Endothelial cell (in vitro differentiated cells): Measurements from ENCODE around the gene MDFIC2. TPM values are rescaled to one million over a fixed set of nuclear protein-coding genes. Genes with fewer than 3 reads are reported as not detected.
"Not testable (repeated sequence)": the region's sequence is repeated elsewhere in the genome, so short reads cannot be mapped to it uniquely, and the experiment has no call there.

ENCODE experiments used
- DNase-seq: peaks from one replicate; pipeline ENCODE4 v3.0.0; 2021; ENCODE audit warnings: low spot score
- H3K27ac Mint-ChIP-seq: one replicate; pipeline ENCODE4 v1.8.0; 2021; ENCODE audit warnings: mixed read lengths, inconsistent platforms; ENCODE audit not compliant: unreplicated experiment
- H3K27me3 Mint-ChIP-seq: one replicate; pipeline ENCODE4 v1.8.0; 2021; ENCODE audit warnings: mild to moderate bottlenecking, moderate library complexity, mixed read lengths, inconsistent platforms; ENCODE audit not compliant: unreplicated experiment
- H3K36me3 Mint-ChIP-seq: one replicate; pipeline ENCODE4 v1.8.0; 2021; ENCODE audit warnings: mild to moderate bottlenecking, low read depth, mixed read lengths, inconsistent platforms; ENCODE audit not compliant: unreplicated experiment
- H3K4me1 Mint-ChIP-seq: one replicate; pipeline ENCODE4 v1.8.0; 2021; ENCODE audit warnings: mild to moderate bottlenecking, mixed read lengths, inconsistent platforms; ENCODE audit not compliant: unreplicated experiment
- H3K4me3 Mint-ChIP-seq: one replicate; pipeline ENCODE4 v1.8.0; 2021; ENCODE audit warnings: mild to moderate bottlenecking, mixed read lengths, inconsistent platforms; ENCODE audit not compliant: unreplicated experiment
- H3K9me3 Mint-ChIP-seq: one replicate; pipeline ENCODE4 v1.8.0; 2021; ENCODE audit warnings: mixed read lengths, inconsistent platforms; ENCODE audit not compliant: unreplicated experiment
- CTCF ChIP-seq: fragments of 200-600 bp; sonication (generic); IDR thresholded peaks from one replicate; pipeline ENCODE4 v1.5.0; 2021; ENCODE audit warnings: antibody characterized with exemption; ENCODE audit not compliant: unreplicated experiment
- total RNA-seq: library from RNA; stranded (reverse); fragmentation: NEBNext Ultra II Directional; extraction: Animal tissue kit (Norgen Biotek cat#: 25700); gene quantifications from one replicate; pipeline ENCODE4 v1.2.1, GENCODE V29; 2021; ENCODE audit not compliant: unreplicated experiment

Gene MDFIC2
- total RNA-seq, 1 donor from 2014 or later, result not detected

- H3K27ac Mint-ChIP-seq, result no peak overlapping the region
- H3K36me3 Mint-ChIP-seq, result no peaks in the 10 kb centered on the region
- no peaks in the 10 kb centered on the region for H3K27me3 Mint-ChIP-seq
- H3K9me3 Mint-ChIP-seq, result no peaks in the 10 kb centered on the region
- no peak for DNase-seq
- no peaks in the 10 kb centered on the region for H3K4me1 Mint-ChIP-seq
- no peak overlapping the region for H3K4me3 Mint-ChIP-seq
- no peak for TF ChIP-seq CTCF
These were observed 29.7 kb upstream of the MDFIC2 start for GRCh38 chr3:70342149-70342548.

GRCh38 chr3:70336885-70337284, 24.4 kb upstream of the MDFIC2 start:
- not testable (repeated sequence) for H3K36me3 Mint-ChIP-seq, H3K27ac Mint-ChIP-seq, H3K27me3 Mint-ChIP-seq, DNase-seq, H3K9me3 Mint-ChIP-seq, H3K4me1 Mint-ChIP-seq, H3K4me3 Mint-ChIP-seq

GRCh38 chr3:70333080-70333479, 20.6 kb upstream of the MDFIC2 start:
- Mint-ChIP-seq H3K9me3 (no peaks in the 10 kb centered on the region), H3K4me1 (no peaks in the 10 kb centered on the region), H3K27me3 (no peaks in the 10 kb centered on the region), H3K4me3 (no peak overlapping the region), H3K36me3 (no peaks in the 10 kb centered on the region), H3K27ac (no peak overlapping the region)
- no peak for DNase-seq
- TF ChIP-seq CTCF, result no peak

GRCh38 chr3:70315021-70315420, 2.6 kb upstream of the MDFIC2 start:
- H3K9me3 Mint-ChIP-seq, result no peaks in the 10 kb centered on the region
- no peak for TF ChIP-seq CTCF
- no peak overlapping the region for H3K27ac Mint-ChIP-seq
- no peak overlapping the region for H3K4me3 Mint-ChIP-seq
- no peaks in the 10 kb centered on the region for H3K36me3 Mint-ChIP-seq
- no peaks in the 10 kb centered on the region for H3K27me3 Mint-ChIP-seq
- H3K4me1 Mint-ChIP-seq, result no peaks in the 10 kb centered on the region
- DNase-seq, result no peak

- DNase-seq, result no peak
- TF ChIP-seq CTCF, result no peak
- Mint-ChIP-seq H3K36me3 (no peaks in the 10 kb centered on the region), H3K4me1 (no peaks in the 10 kb centered on the region), H3K27me3 (no peaks in the 10 kb centered on the region), H3K27ac (no peak overlapping the region), H3K4me3 (no peak overlapping the region), H3K9me3 (no peaks in the 10 kb centered on the region)
These were observed 1.6 kb downstream of the MDFIC2 start for GRCh38 chr3:70310809-70311208.

GRCh38 chr3:70309591-70309990, 2.8 kb downstream of the MDFIC2 start:
- DNase-seq, result no peak
- no peak overlapping the region for H3K27ac Mint-ChIP-seq
- H3K27me3 Mint-ChIP-seq, result no peaks in the 10 kb centered on the region
- no peaks in the 10 kb centered on the region for H3K36me3 Mint-ChIP-seq
- no peak for TF ChIP-seq CTCF
- no peaks in the 10 kb centered on the region for H3K4me1 Mint-ChIP-seq
- H3K4me3 Mint-ChIP-seq, result no peak overlapping the region
- H3K9me3 Mint-ChIP-seq, result no peaks in the 10 kb centered on the region
